HCT116 (cell line): ENCODE data around the gene PROSER3. TPM values are rescaled to one million over a fixed set of nuclear protein-coding genes. Genes with fewer than 3 reads are reported as not detected.

Source experiments
- ATAC-seq: fragments of 200-7000 bp; cut with Tn5 transposase; 2 replicates; pipeline ENCODE4 v1.9.1; 2020; ENCODE audit warnings: mild to moderate bottlenecking, moderate library complexity
- BruUV-seq: library from RNA; stranded (reverse); fragments of 400-500 nt; replicated peaks from 2 replicates; lab custom pipeline; 2021; lab: Mats Ljungman, UMichigan
- CTCF ChIA-PET: fragments of 300-600 bp; sonication (Branson Sonifier 250); formaldehyde crosslinking; loops from one replicate; lab custom pipeline; 2021; ENCODE audit warnings: antibody characterized with exemption; lab: Charles Lee
- POLR2A ChIA-PET: fragments of 300-600, 350-600 bp; sonication (Branson Sonifier 250); formaldehyde crosslinking; loops from one replicate; lab custom pipeline; 2021; ENCODE audit warnings: antibody characterized with exemption; lab: Charles Lee
- RAD21 ChIA-PET, 2 experiments: fragments of 300-600 bp; sonication (Branson Sonifier 250); formaldehyde crosslinking; loops; one replicate each; lab custom pipeline; 2023; ENCODE audit warnings: low total read pairs in 2 of 2; ENCODE audit not compliant: uncharacterized antibody in 2 of 2, unreplicated experiment in 2 of 2, low non-redundant PET in 1 of 2; lab: Charles Lee
- DNase-seq: peaks from one replicate; pipeline ENCODE4 v3.0.0-alpha.2; 2010; ENCODE audit warnings: low read depth, low spot score
- H2AFZ ChIP-seq: fragments of 200-600 bp; shearing (Covaris generic), sonication (generic); 2 replicates; pipeline ENCODE4 v1.6.1; 2017; ENCODE audit warnings: low read depth, mixed run types, mixed read lengths, antibody characterized with exemption, low read length; ENCODE audit not compliant: poor library complexity, severe bottlenecking
- H3K27ac ChIP-seq: 2 replicates; pipeline ENCODE4 v1.5.1; 2012; ENCODE audit warnings: low read depth, low read length
- H3K27me3 ChIP-seq: fragments of 200-600 bp; sonication (generic); 2 replicates; pipeline ENCODE4 v1.6.1; 2016; ENCODE audit warnings: mixed run types, low read length, mixed read lengths; ENCODE audit not compliant: insufficient read depth
- H3K36me3 ChIP-seq, 2 experiments: fragments of 200-500 bp in 1 of 2; fragments of 200-600 bp in 1 of 2; sonication (Bioruptor generic) in 1 of 2; sonication (generic) in 1 of 2; 2 replicates each; pipeline versions ENCODE4 v1.5.1 to v1.6.1; 2014 to 2016; ENCODE audit warnings: low read length in 2 of 2, inconsistent platforms in 1 of 2, mixed read lengths in 1 of 2, mixed run types in 1 of 2; ENCODE audit not compliant: insufficient read depth in 2 of 2, control insufficient read depth in 1 of 2
- H3K4me1 ChIP-seq, 2 experiments: fragments of 200-600 bp in 1 of 2; sonication (generic) in 1 of 2; 2 replicates each; pipeline versions ENCODE4 v1.5.1 to v1.6.1; 2012 to 2017; ENCODE audit warnings: low read length in 2 of 2, inconsistent platforms in 1 of 2, mild to moderate bottlenecking in 1 of 2, mixed read lengths in 1 of 2, mixed run types in 1 of 2, moderate library complexity in 1 of 2; ENCODE audit not compliant: insufficient read depth in 2 of 2, control insufficient read depth in 1 of 2
- H3K4me2 ChIP-seq: fragments of 200-600 bp; sonication (generic); 2 replicates; pipeline ENCODE4 v1.6.1; 2017; ENCODE audit warnings: mixed run types, low read length, mixed read lengths
- H3K4me3 ChIP-seq, 2 experiments: fragments of 200-600 bp in 1 of 2; sonication (generic) in 1 of 2; replicated peaks in 1 of 2; 2 replicates each; pipeline ENCODE4 v1.5.1; 2011 to 2016; ENCODE audit warnings: low read length in 2 of 2, control low read depth in 1 of 2, low read depth in 1 of 2, mild to moderate bottlenecking in 1 of 2, mixed read lengths in 1 of 2, mixed run types in 1 of 2
- H3K79me2 ChIP-seq: fragments of 200-600 bp; sonication (generic); 2 replicates; pipeline ENCODE4 v1.6.1; 2017; ENCODE audit warnings: mild to moderate bottlenecking, mixed run types, low read length, moderate library complexity, mixed read lengths; ENCODE audit not compliant: insufficient read depth
- H3K9ac ChIP-seq: fragments of 200-600 bp; sonication (generic); 2 replicates; pipeline ENCODE4 v1.6.1; 2016; ENCODE audit warnings: low read length, mixed read lengths
- H3K9me2 ChIP-seq: fragments of 200-600 bp; sonication (generic), shearing (Covaris generic); 2 replicates; pipeline ENCODE4 v1.6.1; 2017; ENCODE audit warnings: mixed run types, mild to moderate bottlenecking, moderate library complexity; ENCODE audit not compliant: insufficient read depth
- H3K9me3 ChIP-seq, 2 experiments: fragments of 200-500 bp in 1 of 2; fragments of 200-600 bp in 1 of 2; sonication (Bioruptor generic) in 1 of 2; sonication (generic) in 1 of 2; 2 replicates each; pipeline ENCODE4 v1.6.1; 2014 to 2017; ENCODE audit warnings: low read length in 2 of 2, mixed read lengths in 2 of 2, inconsistent platforms in 1 of 2, low read depth in 1 of 2, mild to moderate bottlenecking in 1 of 2, mixed run types in 1 of 2, moderate library complexity in 1 of 2; ENCODE audit not compliant: control insufficient read depth in 1 of 2, insufficient read depth in 1 of 2
- H4K20me1 ChIP-seq: fragments of 200-600 bp; sonication (generic), shearing (Covaris generic); 2 replicates; pipeline ENCODE4 v1.6.1; 2017; ENCODE audit warnings: mixed run types, mild to moderate bottlenecking, moderate library complexity; ENCODE audit not compliant: insufficient read depth
- CBX3 ChIP-seq: IDR thresholded peaks from 2 replicates; pipeline ENCODE4 v1.6.1; 2012; ENCODE audit warnings: low read depth
- EGR1 ChIP-seq: IDR thresholded peaks from 2 replicates; pipeline ENCODE4 v1.6.1; 2012; ENCODE audit warnings: low read depth
- EZH2 ChIP-seq: fragments of 200-600 bp; sonication (generic); IDR thresholded peaks from 2 replicates; pipeline ENCODE4 v1.6.1; 2017; ENCODE audit warnings: antibody characterized with exemption, mixed run types
- EZH2phosphoT487 ChIP-seq: fragments of 200-600 bp; IDR thresholded peaks from 2 replicates; pipeline ENCODE4 v1.6.1; 2018; ENCODE audit warnings: antibody characterized with exemption, borderline replicate concordance
- JUND ChIP-seq: IDR thresholded peaks from 2 replicates; pipeline ENCODE4 v1.6.1; 2012
- MAX ChIP-seq: IDR thresholded peaks from 2 replicates; pipeline ENCODE4 v1.6.1; 2012
- POLR2A ChIP-seq: IDR thresholded peaks from 2 replicates; pipeline ENCODE4 v1.7.0; 2011; ENCODE audit warnings: borderline replicate concordance; ENCODE audit not compliant: insufficient read depth, insufficient read length; ENCODE audit errors: extremely low read depth
- POLR2AphosphoS5 ChIP-seq: IDR thresholded peaks from 2 replicates; pipeline ENCODE4 v1.6.1; 2011; ENCODE audit warnings: mild to moderate bottlenecking, low read depth, low read length, moderate library complexity
- REST ChIP-seq: IDR thresholded peaks from 2 replicates; pipeline ENCODE4 v1.6.1; 2012; ENCODE audit warnings: low read depth
- SP1 ChIP-seq: IDR thresholded peaks from 2 replicates; pipeline ENCODE4 v1.6.1; 2012; ENCODE audit warnings: low read depth
- SRF ChIP-seq: IDR thresholded peaks from 2 replicates; pipeline ENCODE4 v1.6.1; 2012; ENCODE audit warnings: low read depth
- TCF7L2 ChIP-seq: IDR thresholded peaks from 2 replicates; pipeline ENCODE4 v1.7.0; 2011; ENCODE audit warnings: borderline replicate concordance, inconsistent platforms; ENCODE audit not compliant: insufficient read depth, insufficient read length; ENCODE audit errors: extremely low read depth
- YY1 ChIP-seq: IDR thresholded peaks from 2 replicates; pipeline ENCODE4 v1.6.1; 2011; ENCODE audit warnings: low read length, low read depth, moderate library complexity, mild to moderate bottlenecking; ENCODE audit not compliant: insufficient replicate concordance; ENCODE audit errors: extremely low read depth
- ZBTB33 ChIP-seq: IDR thresholded peaks from 2 replicates; pipeline ENCODE4 v1.6.1; 2011; ENCODE audit warnings: mild to moderate bottlenecking, low read length, moderate library complexity; ENCODE audit not compliant: insufficient replicate concordance; ENCODE audit errors: extremely low read depth
- ZFX ChIP-seq: fragments of 450-650 bp; IDR thresholded peaks from 2 replicates; pipeline ENCODE4 v1.6.1; 2017
- ZNF274 ChIP-seq: fragments of 200-500 bp; sonication (Bioruptor generic); IDR thresholded peaks from 2 replicates; pipeline ENCODE4 v1.6.1; 2014; ENCODE audit warnings: mild to moderate bottlenecking, low read depth, low read length, inconsistent platforms
- intact Hi-C: fragments of 100-400 bp; cut with micrococcal nuclease; formaldehyde crosslinking; loops from 2 replicates; pipeline ENCODE4 v1.10.0; 2022
- total RNA-seq: library from RNA; stranded (reverse); gene quantifications from one replicate; pipeline ENCODE4 v1.2.1, GENCODE V29; 2021; ENCODE audit not compliant: unreplicated experiment

Gene PROSER3
- total RNA-seq, 1 experiment from 2014 or later: 42.5 TPM

- H2AFZ ChIP-seq: no peak overlapping the region
- H3K9ac ChIP-seq: no peak overlapping the region
- H3K4me2 ChIP-seq: no peak overlapping the region
- H3K9me2 ChIP-seq: no peaks in the 10 kb centered on the region
- DNase-seq: no peak
- ATAC-seq: no peak
- H4K20me1 ChIP-seq: no peaks in the 10 kb centered on the region
- POLR2A ChIA-PET: no interaction called here
- TF ChIP-seq ZFX (no peak), JUND (no peak), TCF7L2 (no peak), SRF (no peak), MAX (no peak), POLR2AphosphoS5 (no peak), EZH2 (no peak), YY1 (no peak), REST (no peak), EGR1 (no peak), EZH2phosphoT487 (no peak), SP1 (no peak), ZBTB33 (no peak), POLR2A (no peak), CBX3 (no peak), ZNF274 (no peak)
- H3K27ac ChIP-seq: no peak overlapping the region
- no TSS peak for BruUV-seq
- RAD21 ChIA-PET: no interaction called here
- no peak overlapping the region for H3K4me3 ChIP-seq
- H3K27me3 ChIP-seq: no peaks in the 10 kb centered on the region
- H3K9me3 ChIP-seq: no peaks in the 10 kb centered on the region
- H3K79me2 ChIP-seq: no peaks in the 10 kb centered on the region
- intact Hi-C loops: no loop called here
- H3K36me3 ChIP-seq: peaks cover 51 to 64% of the 10 kb centered on the region in 2 experiments
- H3K4me1 ChIP-seq: no peaks in the 10 kb centered on the region
- CTCF ChIA-PET: no interaction called here
These were observed 28.2 kb upstream of the PROSER3 start for GRCh38 chr19:35729763-35730162.
